Measurements from ENCODE around the gene TLE4. TPM values are rescaled to one million over a fixed set of nuclear protein-coding genes. Genes with fewer than 3 reads are reported as not detected.

Gene TLE4
- total and polyA plus RNA-seq, 2 of the 4 experiments (the other 2 are of a cell fraction), result 68.0 to 78.1 TPM

GRCh38 chr9:79672236-79672635, 100.5 kb downstream of the TLE4 start:
- WGBS, 2 experiments (ENCODE audit: extremely low coverage in 2 of 2, insufficient read length in 1 of 2), result no CpG with 5 or more reads among the region's 3 CpGs
- in situ Hi-C loops (cut with MboI; ENCODE audit: low sequenced_read_pairs), result no loop called here
- no peak overlapping the region for H3K18ac ChIP-seq (ENCODE audit: low read depth, low read length)

More at GRCh38 chr9:79672236-79672635, 100.5 kb downstream of the TLE4 start:
- Histone ChIP-seq H4K20me1 (ENCODE audit: insufficient read depth, low read length) (no peaks in the 10 kb centered on the region), H2AK9ac (replicated peaks; ENCODE audit: low read depth, low read length, poor library complexity) (no peak overlapping the region), H3K9me3 (ENCODE audit: control insufficient read depth, insufficient read depth, low read length) (no peaks in the 10 kb centered on the region), H2AFZ (replicated peaks; ENCODE audit: low read length, poor library complexity) (no peak overlapping the region), H4K8ac (ENCODE audit: low read depth in 2 of 2, low read length in 2 of 2) (no peak overlapping the region), H3K9me1 (ENCODE audit: insufficient read depth, low read length) (peaks cover 10% of the 10 kb centered on the region; the same call in 1 of the 2 replicates), H3K36me3 (ENCODE audit: control insufficient read depth, insufficient read depth, low read length) (no peaks in the 10 kb centered on the region), H2BK20ac (ENCODE audit: low read depth, low read length) (no peak overlapping the region), H3K4ac (ENCODE audit: low read depth, low read length) (no peak overlapping the region), H3K4me2 (ENCODE audit: low read depth, low read length) (no peak overlapping the region), H3K23ac (ENCODE audit: low read depth, low read length) (no peak overlapping the region), H2AK5ac (ENCODE audit: low read depth, low read length) (no peak overlapping the region), H3K4me1 (ENCODE audit: control insufficient read depth, insufficient read depth, low read length) (peaks cover 11% of the 10 kb centered on the region), H3K56ac (ENCODE audit: extremely low read depth, insufficient read depth, low read length) (no peak overlapping the region), H3K4me3 (ENCODE audit: insufficient read depth, low read depth, low read length) (no peak overlapping the region), H3K27me3 (ENCODE audit: control insufficient read depth, insufficient read depth, low read length) (no peaks in the 10 kb centered on the region), H3K9ac (ENCODE audit: low read depth, low read length) (no peak overlapping the region), H2BK15ac (ENCODE audit: low read depth, low read length) (no peak overlapping the region), H2BK120ac (ENCODE audit: low read depth, low read length) (no peak overlapping the region), H3K14ac (replicated peaks; ENCODE audit: low read depth, low read length) (no peak overlapping the region), H4K5ac (ENCODE audit: low read depth, low read length) (no peak overlapping the region), H3K27ac (ENCODE audit: insufficient read depth, low read length) (no peak overlapping the region), H3K79me1 (ENCODE audit: low read depth in 1 of 2, low read length in 2 of 2) (peaks cover 18 to 43% of the 10 kb centered on the region in 2 experiments), H2BK5ac (ENCODE audit: low read depth, low read length, poor library complexity, severe bottlenecking) (no peak overlapping the region), H4K91ac (ENCODE audit: insufficient read depth, low read depth, low read length) (no peak overlapping the region)
- intact Hi-C loops (cut with micrococcal nuclease) (no loop called here), dilution Hi-C loops (cut with HindIII; ENCODE audit: low sequenced_read_pairs, unreplicated experiment) (no loop called here)
- TF ChIP-seq MAZ (IDR thresholded peaks at IDR 0.05; ENCODE audit: borderline replicate concordance, low read depth, low read length), result no peak
- no peak for TF ChIP-seq FOS (IDR thresholded peaks at IDR 0.05; ENCODE audit: low read depth, low read length)
- no peak for TF ChIP-seq USF2 (IDR thresholded peaks at IDR 0.05; ENCODE audit: low read depth, low read length)
- TF ChIP-seq POLR2A (IDR thresholded peaks at IDR 0.05; ENCODE audit: low read depth, low read length), result no peak
- TF ChIP-seq CTCF (conservative IDR thresholded peaks at IDR 0.05; ENCODE audit: low read depth, low read length), result no peak
- no peak for TF ChIP-seq RFX5 (IDR thresholded peaks at IDR 0.05; ENCODE audit: low read depth, low read length)
- no peak for TF ChIP-seq CEBPB (IDR thresholded peaks at IDR 0.05; ENCODE audit: low read depth, low read length)
- no peak for TF ChIP-seq CHD1 (IDR thresholded peaks at IDR 0.05; ENCODE audit: low read depth, low read length)
- TF ChIP-seq SMC3 (IDR thresholded peaks at IDR 0.05; ENCODE audit: low read depth, low read length), result no peak
- ChIA-PET POLR2A (ENCODE audit: unreplicated experiment) (no interaction called here), CTCF (interaction anchor here (0.6 to 1.0 kb wide), 2 partner anchors 10 to 968 kb away, joined by 3 read pairs; no protein-coding TSS in a partner anchor)
- ATAC-seq (ENCODE audit: low read depth) (no peak), DNase-seq (no peak)
- no TSS peak for BruUV-seq (replicated peaks)

Data from IMR-90 (cell line).